Stimulated activated CD4-positive, alpha-beta T cell treated with anti-CD3 and anti-CD28 coated beads, Interleukin-4, amount 100 ng/mL, for 1 hour (primary cell): ENCODE measurements around the gene FYCO1.

Source experiments
- DNase-seq: peaks from one replicate; pipeline ENCODE4 v3.0.0-alpha.2; 2020

Gene FYCO1

GRCh38 chr3:45911511-45912226 is 84.0 kb downstream of the FYCO1 start:
- no peak for DNase-seq

GRCh38 chr3:45910892-45911291 is 84.7 kb downstream of the FYCO1 start:
- no peak for DNase-seq

GRCh38 chr3:45909542-45909941 is 86.1 kb downstream of the FYCO1 start:
- DNase-seq: no peak

GRCh38 chr3:45908761-45909160 is 86.9 kb downstream of the FYCO1 start:
- DNase-seq: no peak

- no peak for DNase-seq
Measured at GRCh38 chr3:45907769-45908705, 87.6 kb downstream of the FYCO1 start.

GRCh38 chr3:45906681-45907407 is 88.8 kb downstream of the FYCO1 start:
- DNase-seq: no peak

- no peak for DNase-seq
Measured at GRCh38 chr3:45905755-45906154, 89.9 kb downstream of the FYCO1 start.

- no peak for DNase-seq
Measured at GRCh38 chr3:45904931-45905330, 90.7 kb downstream of the FYCO1 start.

- DNase-seq: no peak
Measured at GRCh38 chr3:45896956-45897355, 98.7 kb downstream of the FYCO1 start.

- DNase-seq: no peak
Measured at GRCh38 chr3:45895686-45896468, 99.7 kb downstream of the FYCO1 start.

GRCh38 chr3:45894015-45894414 is 101.6 kb downstream of the FYCO1 start:
- DNase-seq: no peak

- no peak for DNase-seq
Measured at GRCh38 chr3:45892161-45892560, 103.5 kb downstream of the FYCO1 start.

GRCh38 chr3:45890405-45890804 is 105.2 kb downstream of the FYCO1 start:
- DNase-seq: no peak

GRCh38 chr3:45889337-45889736 is 106.3 kb downstream of the FYCO1 start:
- DNase-seq: no peak

- DNase-seq: no peak
Measured at GRCh38 chr3:45887759-45888511, 107.7 kb downstream of the FYCO1 start.

- DNase-seq: no peak
Measured at GRCh38 chr3:45887285-45887684, 108.3 kb downstream of the FYCO1 start.

- no peak for DNase-seq
Measured at GRCh38 chr3:45885979-45886705, 109.5 kb downstream of the FYCO1 start, which contains the start of gene CCR9. Gene CCR9 (plus strand): TSS chr3:45886543. CDS start chr3:45894934, 8,391 bp downstream.

GRCh38 chr3:45884368-45885201 is 111.0 kb downstream of the FYCO1 start:
- no peak for DNase-seq

- peak; percentile 18 for DNase-seq
Measured at GRCh38 chr3:45881078-45882022, 114.3 kb downstream of the FYCO1 start.
